Caco-2 (cell line): ENCODE results near the gene ARHGAP15. TPM values are rescaled to one million over a fixed set of nuclear protein-coding genes. Genes with fewer than 3 reads are reported as not detected.

ENCODE experiments used
- BruUV-seq: library from RNA; stranded (reverse); fragments of 400-500 nt; replicated peaks from 2 replicates; lab custom pipeline; 2021; lab: Mats Ljungman, UMichigan
- CTCF ChIA-PET: fragments of 300-600 bp; sonication (Branson Sonifier 250); formaldehyde crosslinking; loops from one replicate; lab custom pipeline; 2022; ENCODE audit warnings: antibody characterized with exemption; lab: Charles Lee
- POLR2A ChIA-PET: fragments of 300-600 bp; sonication (Branson Sonifier 250); formaldehyde crosslinking; loops from one replicate; lab custom pipeline; 2022; ENCODE audit warnings: antibody characterized with exemption; lab: Charles Lee
- DNase-seq, 2 experiments: peaks; one replicate each; pipeline versions ENCODE4 v3.0.0 to v3.0.0-alpha.2; 2020 to 2022
- H3K27me3 ChIP-seq: replicated peaks from 2 replicates; pipeline ENCODE4 v1.6.0; 2011; ENCODE audit warnings: low read length; ENCODE audit not compliant: control insufficient read depth, insufficient read depth
- H3K36me3 ChIP-seq: 2 replicates; pipeline ENCODE4 v1.5.1; 2011; ENCODE audit warnings: low read length; ENCODE audit not compliant: control insufficient read depth, insufficient read depth
- H3K4me1 ChIP-seq: fragments of 250-450 bp; sonication (Bioruptor Pico); 2 replicates; pipeline ENCODE4 v1.5.1; 2020; ENCODE audit warnings: mild to moderate bottlenecking
- H3K4me3 ChIP-seq: 2 replicates; pipeline ENCODE4 v1.5.1; 2011; ENCODE audit warnings: low read depth, mild to moderate bottlenecking, control low read depth, low read length
- H3K9me3 ChIP-seq: fragments of 250-450 bp; sonication (Bioruptor Pico); 2 replicates; pipeline ENCODE4 v1.5.1; 2020; ENCODE audit warnings: mild to moderate bottlenecking, moderate library complexity
- H3K27ac Mint-ChIP-seq: one replicate; pipeline ENCODE4 v1.8.0; 2022; ENCODE audit warnings: mixed read lengths; ENCODE audit not compliant: unreplicated experiment
- H3K27me3 Mint-ChIP-seq: one replicate; pipeline ENCODE4 v1.8.0; 2022; ENCODE audit warnings: mixed read lengths; ENCODE audit not compliant: insufficient read depth, unreplicated experiment
- H3K36me3 Mint-ChIP-seq: one replicate; pipeline ENCODE4 v1.8.0; 2022; ENCODE audit warnings: mild to moderate bottlenecking, mixed read lengths; ENCODE audit not compliant: insufficient read depth, unreplicated experiment
- H3K4me1 Mint-ChIP-seq: one replicate; pipeline ENCODE4 v1.8.0; 2022; ENCODE audit warnings: low read depth, mixed read lengths; ENCODE audit not compliant: unreplicated experiment
- H3K4me3 Mint-ChIP-seq: one replicate; pipeline ENCODE4 v1.8.0; 2022; ENCODE audit warnings: mild to moderate bottlenecking, moderate library complexity, mixed read lengths; ENCODE audit not compliant: unreplicated experiment
- H3K9me3 Mint-ChIP-seq: one replicate; pipeline ENCODE4 v1.8.0; 2022; ENCODE audit warnings: mixed read lengths; ENCODE audit not compliant: unreplicated experiment
- intact Hi-C: fragments of 100-400 bp; cut with micrococcal nuclease; formaldehyde crosslinking; loops from one replicate; pipeline ENCODE4 v1.10.0; 2022; ENCODE audit not compliant: unreplicated experiment
- total RNA-seq: library from RNA; stranded (reverse); gene quantifications from 2 replicates; pipeline ENCODE4 v1.2.3, GENCODE V29; 2022
- TF ChIP-seq, protein P1 (sequence below), 2 experiments: fragments of 200-600 bp in 1 of 2; IDR thresholded peaks; 1 replicate in 1 of 2; 2 replicates in 1 of 2; pipeline versions ENCODE4 v1.5.1 to v1.8.0; 2011 to 2022; ENCODE audit warnings: antibody characterized with exemption in 1 of 2, control low read depth in 1 of 2, inconsistent platforms in 1 of 2, low read depth in 1 of 2, low read length in 1 of 2, mild to moderate bottlenecking in 1 of 2, moderate library complexity in 1 of 2; ENCODE audit not compliant: insufficient read depth in 1 of 2, severe bottlenecking in 1 of 2, unreplicated experiment in 1 of 2

The ARHGAP15 gene
- total RNA-seq, 1 experiment from 2014 or later: not detected

DNA sequence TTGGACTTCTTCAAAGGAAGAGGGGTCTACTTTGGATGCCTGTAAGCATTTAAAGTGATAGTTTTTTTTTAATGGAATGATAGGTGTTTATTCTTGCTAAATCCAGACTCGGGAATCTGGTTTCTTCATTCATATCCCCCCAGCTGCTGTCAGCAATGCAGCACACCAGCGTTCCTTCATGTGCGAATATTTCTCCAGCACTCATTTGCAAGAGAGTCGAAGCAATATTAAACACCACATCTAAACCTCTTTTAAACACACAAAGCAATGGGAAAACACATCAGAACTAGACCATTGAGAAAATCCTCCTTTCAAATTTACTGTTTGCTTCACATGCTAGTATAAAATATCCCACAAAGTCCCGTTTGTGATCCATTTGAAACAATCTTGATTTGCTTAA, 563.7 kb downstream of the ARHGAP15 start:
- Histone ChIP-seq H3K27me3 (no peaks in the 10 kb centered on the region), H3K9me3 (no peaks in the 10 kb centered on the region), H3K4me1 (peaks cover 8% of the 10 kb centered on the region; the same call in 1 of the 2 replicates), H3K36me3 (no peaks in the 10 kb centered on the region), H3K4me3 (no peak overlapping the region)
- no peak for DNase-seq
- no peak overlapping the region for H3K27ac Mint-ChIP-seq
- no peaks in the 10 kb centered on the region for H3K9me3 Mint-ChIP-seq
- POLR2A ChIA-PET: no interaction called here
- H3K4me1 Mint-ChIP-seq: peaks cover 8% of the 10 kb centered on the region
- TF ChIP-seq, protein P1, sequence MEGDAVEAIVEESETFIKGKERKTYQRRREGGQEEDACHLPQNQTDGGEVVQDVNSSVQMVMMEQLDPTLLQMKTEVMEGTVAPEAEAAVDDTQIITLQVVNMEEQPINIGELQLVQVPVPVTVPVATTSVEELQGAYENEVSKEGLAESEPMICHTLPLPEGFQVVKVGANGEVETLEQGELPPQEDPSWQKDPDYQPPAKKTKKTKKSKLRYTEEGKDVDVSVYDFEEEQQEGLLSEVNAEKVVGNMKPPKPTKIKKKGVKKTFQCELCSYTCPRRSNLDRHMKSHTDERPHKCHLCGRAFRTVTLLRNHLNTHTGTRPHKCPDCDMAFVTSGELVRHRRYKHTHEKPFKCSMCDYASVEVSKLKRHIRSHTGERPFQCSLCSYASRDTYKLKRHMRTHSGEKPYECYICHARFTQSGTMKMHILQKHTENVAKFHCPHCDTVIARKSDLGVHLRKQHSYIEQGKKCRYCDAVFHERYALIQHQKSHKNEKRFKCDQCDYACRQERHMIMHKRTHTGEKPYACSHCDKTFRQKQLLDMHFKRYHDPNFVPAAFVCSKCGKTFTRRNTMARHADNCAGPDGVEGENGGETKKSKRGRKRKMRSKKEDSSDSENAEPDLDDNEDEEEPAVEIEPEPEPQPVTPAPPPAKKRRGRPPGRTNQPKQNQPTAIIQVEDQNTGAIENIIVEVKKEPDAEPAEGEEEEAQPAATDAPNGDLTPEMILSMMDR (IDR thresholded peaks at IDR 0.05; ENCODE audit: insufficient read depth in 1 of 2, low read depth in 1 of 2, low read length in 1 of 2, severe bottlenecking in 1 of 2, unreplicated experiment in 1 of 2): no peak
- no TSS peak for BruUV-seq
- H3K27me3 Mint-ChIP-seq: no peaks in the 10 kb centered on the region
- no peak overlapping the region for H3K4me3 Mint-ChIP-seq
- H3K36me3 Mint-ChIP-seq: no peaks in the 10 kb centered on the region
- intact Hi-C loops: no loop called here
- CTCF ChIA-PET: no interaction called here

DNA sequence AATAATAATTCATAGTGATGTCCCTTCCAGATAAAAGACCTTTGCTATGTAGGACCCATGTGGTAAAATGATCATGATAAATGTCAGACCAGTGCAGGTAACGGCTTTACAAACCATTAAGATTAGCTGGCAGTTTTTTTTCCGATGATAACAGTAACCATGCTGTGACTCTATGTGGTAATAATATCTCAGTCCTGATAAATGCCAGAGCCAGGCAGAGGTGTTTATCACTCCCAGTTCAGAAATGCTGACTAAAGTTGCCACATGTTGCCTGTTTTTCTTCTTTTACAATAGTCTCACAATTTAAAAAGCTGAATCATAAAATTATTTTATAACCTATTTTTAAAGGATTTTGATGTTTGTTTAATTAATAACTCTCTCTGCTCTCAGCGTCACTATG, 565.1 kb downstream of the ARHGAP15 start:
- H3K36me3 Mint-ChIP-seq: no peaks in the 10 kb centered on the region
- TF ChIP-seq, protein P1 (IDR thresholded peaks at IDR 0.05; ENCODE audit: insufficient read depth in 1 of 2, low read depth in 1 of 2, low read length in 1 of 2, severe bottlenecking in 1 of 2, unreplicated experiment in 1 of 2): no peak
- POLR2A ChIA-PET: no interaction called here
- BruUV-seq: no TSS peak
- Histone ChIP-seq H3K9me3 (no peaks in the 10 kb centered on the region), H3K4me3 (no peak overlapping the region), H3K36me3 (no peaks in the 10 kb centered on the region), H3K27me3 (no peaks in the 10 kb centered on the region), H3K4me1 (peaks cover 6% of the 10 kb centered on the region; the same call in 1 of the 2 replicates)
- H3K4me3 Mint-ChIP-seq: no peak overlapping the region
- intact Hi-C loops: no loop called here
- H3K4me1 Mint-ChIP-seq: peaks cover 5% of the 10 kb centered on the region
- no peak for DNase-seq
- CTCF ChIA-PET: no interaction called here
- no peaks in the 10 kb centered on the region for H3K27me3 Mint-ChIP-seq
- no peaks in the 10 kb centered on the region for H3K9me3 Mint-ChIP-seq
- no peak overlapping the region for H3K27ac Mint-ChIP-seq

DNA sequence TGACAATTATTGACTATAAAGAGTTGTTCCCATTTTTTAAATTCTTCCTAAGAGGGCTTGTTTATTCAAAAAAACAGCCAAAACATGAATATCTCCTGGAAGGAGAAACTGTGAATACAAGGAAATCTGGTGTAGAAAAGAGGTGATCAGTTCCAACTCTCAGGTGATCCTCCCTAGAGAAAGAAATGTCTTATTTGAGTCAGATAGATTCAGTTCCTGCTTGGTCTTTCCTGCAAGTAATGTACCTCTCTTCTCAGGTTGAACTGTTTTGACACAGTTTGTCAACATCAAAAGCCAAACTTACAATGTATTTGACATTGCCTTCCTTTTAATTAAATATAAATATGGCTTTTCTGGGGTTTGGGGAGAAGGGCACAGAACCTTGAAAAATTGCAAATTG, 567.4 kb downstream of the ARHGAP15 start:
- no peak overlapping the region for H3K27ac Mint-ChIP-seq
- H3K4me1 ChIP-seq: no peaks in the 10 kb centered on the region
- H3K4me1 Mint-ChIP-seq: no peaks in the 10 kb centered on the region
- no peaks in the 10 kb centered on the region for H3K27me3 ChIP-seq
- DNase-seq: no peak
- BruUV-seq: no TSS peak
- no peaks in the 10 kb centered on the region for H3K36me3 ChIP-seq
- CTCF ChIA-PET: no interaction called here
- no peaks in the 10 kb centered on the region for H3K27me3 Mint-ChIP-seq
- intact Hi-C loops: no loop called here
- no peaks in the 10 kb centered on the region for H3K9me3 ChIP-seq
- H3K4me3 Mint-ChIP-seq: no peak overlapping the region
- TF ChIP-seq, protein P1 (IDR thresholded peaks at IDR 0.05; ENCODE audit: insufficient read depth in 1 of 2, low read depth in 1 of 2, low read length in 1 of 2, severe bottlenecking in 1 of 2, unreplicated experiment in 1 of 2): no peak
- no peaks in the 10 kb centered on the region for H3K36me3 Mint-ChIP-seq
- POLR2A ChIA-PET: no interaction called here
- no peak overlapping the region for H3K4me3 ChIP-seq
- no peaks in the 10 kb centered on the region for H3K9me3 Mint-ChIP-seq
